Thymus (tissue), 11 donors: ENCODE results near the gene LIN52. TPM values are rescaled to one million over a fixed set of nuclear protein-coding genes. Genes with fewer than 3 reads are reported as not detected.
"Not testable (repeated sequence)": the region's sequence is repeated elsewhere in the genome, so short reads cannot be mapped to it uniquely, and the experiment has no call there.

Source experiments
- DNase-seq, 9 donors: peaks; one replicate each; pipeline ENCODE4 v3.0.0-alpha.2; 2013; ENCODE audit warnings: low spot score in 9 of 9, low read depth in 6 of 9, missing footprints in 1 of 9
- H3K27ac ChIP-seq, 2 donors: one replicate each; pipeline ENCODE4 v1.5.1; 2013; ENCODE audit warnings: control low read depth in 1 of 2, low read depth in 1 of 2, low read length in 1 of 2, mild to moderate bottlenecking in 1 of 2, moderate library complexity in 1 of 2
- H3K27me3 ChIP-seq, 2 donors: one replicate each; pipeline ENCODE4 v1.5.1; 2013; ENCODE audit warnings: low read length in 1 of 2; ENCODE audit not compliant: control insufficient read depth in 2 of 2, insufficient read depth in 1 of 2
- H3K36me3 ChIP-seq, 2 donors: one replicate each; pipeline ENCODE4 v1.5.1; 2013; ENCODE audit warnings: low read length in 1 of 2, mild to moderate bottlenecking in 1 of 2, moderate library complexity in 1 of 2; ENCODE audit not compliant: control insufficient read depth in 2 of 2, insufficient read depth in 2 of 2
- H3K4me1 ChIP-seq, 2 donors: one replicate each; pipeline ENCODE4 v1.5.1; 2013; ENCODE audit warnings: low read length in 2 of 2; ENCODE audit not compliant: control insufficient read depth in 2 of 2, insufficient read depth in 2 of 2
- H3K4me3 ChIP-seq, 2 donors: one replicate each; pipeline ENCODE4 v1.5.1; 2013; ENCODE audit warnings: low read length in 2 of 2, control low read depth in 1 of 2, mild to moderate bottlenecking in 1 of 2
- H3K9me3 ChIP-seq, 2 donors: one replicate each; pipeline ENCODE4 v1.5.1; 2013; ENCODE audit warnings: low read length in 1 of 2, mild to moderate bottlenecking in 1 of 2; ENCODE audit not compliant: control insufficient read depth in 2 of 2, insufficient read depth in 1 of 2
- WGBS: extraction: QIAGEN DNeasy Blood & Tissue Kit; methylation state at CpG from one replicate; pipeline ENCODE4 v1.1.7; 2013; 5-methylcytosine and 5-hydroxymethylcytosine counted together
- polyA plus RNA-seq: library from polyadenylated mRNA; stranded (reverse); fragments of 200-250 nt; gene quantifications from one replicate; pipeline ENCODE4 v1.2.3, GENCODE V29; 2013
- total RNA-seq: library from RNA; stranded (reverse); fragments of 120-200 nt; gene quantifications from one replicate; pipeline ENCODE4 v1.2.4, GENCODE V29; 2013
- donor health status: healthy.

Gene LIN52
- total and polyA plus RNA-seq, 2 donors, result 8.9 to 11.6 TPM

GRCh38 chr14:74085828-74086227 is 1.1 kb downstream of the LIN52 start:
- peak overlapping the region in 1 of 2 donors; percentile 74 for H3K4me3 ChIP-seq
- no peaks in the 10 kb centered on the region for H3K27me3 ChIP-seq
- H3K36me3 ChIP-seq, result no peaks in the 10 kb centered on the region
- 95% methylated on average over 1 of the region's 1 CpG for WGBS
- H3K27ac ChIP-seq, result no peak overlapping the region
- H3K4me1 ChIP-seq, result peaks cover 7% of the 10 kb centered on the region in 2 donors
- DNase-seq, result peak in 1 of 9 donors; percentile 1
- H3K9me3 ChIP-seq, result no peaks in the 10 kb centered on the region

DNA sequence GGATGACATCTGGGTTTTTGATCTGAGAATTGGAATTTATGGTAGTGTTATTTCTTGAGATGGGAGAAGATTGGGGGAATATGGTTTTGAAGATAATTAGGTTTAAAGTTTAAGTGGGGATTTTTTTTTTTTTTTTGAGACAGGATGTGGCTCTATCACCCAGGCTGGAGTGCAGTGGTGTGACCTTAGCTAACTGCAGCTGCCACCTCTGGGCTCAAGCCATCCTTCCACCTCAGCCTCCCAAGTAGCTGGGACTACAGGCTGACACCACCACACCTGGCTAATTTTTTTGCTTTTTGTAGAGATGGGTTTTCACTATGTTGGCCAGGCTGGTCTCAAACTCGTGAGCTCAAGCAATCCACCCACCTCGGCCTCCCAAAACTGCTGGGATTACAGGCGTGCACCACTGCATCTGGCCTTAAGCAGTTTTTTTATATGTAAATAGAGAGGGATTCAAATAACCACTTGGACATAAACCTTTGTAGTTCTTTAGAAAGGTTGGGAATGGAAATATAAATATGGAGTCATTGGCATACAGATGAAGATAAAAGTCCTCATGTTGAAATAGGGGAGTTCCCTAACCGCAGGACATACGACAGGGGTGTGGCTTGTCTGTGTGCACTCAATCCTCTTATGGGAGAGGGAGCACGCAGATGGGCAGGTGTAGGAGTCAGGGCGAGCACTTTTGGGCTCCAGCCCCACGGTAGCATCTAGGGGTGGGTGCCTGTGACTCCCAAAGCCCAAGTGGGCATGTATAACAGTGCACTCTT is 4.7 kb downstream of the LIN52 start:
- Histone ChIP-seq H3K9me3 (no peaks in the 10 kb centered on the region), H3K4me1 (no peaks in the 10 kb centered on the region), H3K27ac (no peak overlapping the region), H3K4me3 (no peak overlapping the region), H3K36me3 (peaks cover 3 to 14% of the 10 kb centered on the region in 2 donors), H3K27me3 (no peaks in the 10 kb centered on the region)
- WGBS, result 96% methylated on average over 8 of the region's 8 CpGs
- DNase-seq, result no peak

DNA sequence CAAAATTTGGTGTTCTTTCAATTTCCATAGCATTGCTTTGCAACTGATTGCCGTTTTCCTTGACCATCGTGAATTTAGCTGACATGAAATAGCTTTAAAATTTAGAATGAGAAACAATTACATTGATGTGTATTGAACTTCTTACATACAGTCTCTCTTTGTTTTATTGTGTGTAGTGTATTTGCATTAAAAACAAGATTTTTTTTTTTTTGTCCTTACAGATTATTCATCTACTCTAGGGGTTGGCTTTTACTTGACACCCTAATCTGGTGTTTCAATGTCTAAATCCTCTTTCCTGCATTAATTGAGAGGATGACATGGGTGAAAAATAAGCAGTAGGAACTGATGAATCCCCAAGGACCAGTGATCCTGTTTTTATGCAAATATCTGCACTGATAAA is 20.6 kb downstream of the LIN52 start:
- Histone ChIP-seq H3K27me3 (no peaks in the 10 kb centered on the region), H3K4me1 (no peaks in the 10 kb centered on the region), H3K9me3 (no peaks in the 10 kb centered on the region), H3K36me3 (peaks cover 7 to 14% of the 10 kb centered on the region in 2 donors), H3K4me3 (no peak overlapping the region), H3K27ac (no peak overlapping the region)
- 97% methylated on average over 2 of the region's 2 CpGs for WGBS
- no peak for DNase-seq

DNA sequence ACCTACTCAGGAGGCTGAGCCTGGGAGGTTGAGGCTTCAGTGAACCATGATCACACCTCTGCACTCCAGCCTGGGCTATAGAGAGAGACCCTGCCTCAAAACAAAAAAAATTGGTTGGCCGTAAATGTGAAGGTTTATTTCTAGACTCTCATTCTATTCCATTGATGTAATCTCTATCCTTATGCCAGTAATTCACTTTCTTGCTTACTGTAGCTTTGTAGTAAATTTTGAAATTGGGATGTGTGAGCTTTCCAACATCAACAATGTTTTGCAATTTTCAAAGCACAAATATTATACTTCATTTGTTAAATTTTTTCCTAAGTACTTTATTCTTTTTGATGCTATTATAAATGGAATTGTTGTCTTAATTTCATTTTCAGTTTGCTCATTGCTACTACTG is 24.6 kb downstream of the LIN52 start:
- Histone ChIP-seq H3K27ac (no peak overlapping the region), H3K4me3 (no peak overlapping the region), H3K9me3 (no peaks in the 10 kb centered on the region), H3K27me3 (no peaks in the 10 kb centered on the region), H3K36me3 (no peaks in the 10 kb centered on the region), H3K4me1 (no peaks in the 10 kb centered on the region)
- DNase-seq, result no peak
- WGBS, result 96% methylated on average over 1 of the region's 1 CpG

DNA sequence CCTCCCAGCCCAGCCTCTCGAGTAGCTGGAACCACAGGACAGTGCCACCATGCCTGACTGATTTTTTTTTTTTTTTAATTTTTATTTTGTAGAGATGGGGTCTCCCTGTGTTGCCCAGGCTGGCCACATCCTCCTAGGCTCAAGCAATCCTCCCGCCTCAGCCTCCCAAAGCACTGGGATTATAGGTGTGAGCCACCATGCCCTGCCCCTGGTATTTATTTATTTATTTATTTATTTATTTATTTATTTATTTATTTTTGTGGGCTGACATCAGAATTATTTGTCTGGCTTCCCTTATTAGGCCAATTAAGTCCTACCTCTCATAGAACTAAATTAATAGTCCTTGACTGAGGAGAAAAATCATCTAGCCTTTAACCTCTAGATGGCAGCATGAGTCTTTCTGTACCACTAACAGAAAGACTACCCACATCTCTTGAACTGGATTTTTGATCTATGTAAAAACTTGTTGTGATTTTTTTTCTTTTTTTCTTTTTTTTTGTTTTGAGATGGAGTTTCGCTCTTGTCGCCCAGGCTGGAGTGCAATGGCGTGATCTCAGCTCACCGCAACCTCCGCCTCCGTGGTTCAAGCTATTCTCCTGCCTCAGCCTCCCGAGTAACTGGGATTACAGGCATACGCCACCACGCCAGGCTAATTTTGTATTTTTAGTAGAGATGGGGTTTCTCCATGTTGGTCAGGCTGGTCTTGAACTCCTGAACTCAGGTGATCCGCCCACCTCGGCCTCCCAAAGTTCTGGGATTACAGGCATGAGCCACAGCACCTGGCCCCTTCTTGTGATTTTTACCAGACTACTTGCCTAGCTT is 26.9 kb downstream of the LIN52 start:
- peak; percentile 6 to 68 (median 32) for DNase-seq
- WGBS, result 96% methylated on average over 13 of the region's 13 CpGs
- not testable (repeated sequence) for H3K4me3 ChIP-seq, H3K27ac ChIP-seq, H3K27me3 ChIP-seq, H3K9me3 ChIP-seq, H3K4me1 ChIP-seq, H3K36me3 ChIP-seq

GRCh38 chr14:74125487-74125886 is 40.7 kb downstream of the LIN52 start:
- H3K36me3 ChIP-seq, H3K4me1 ChIP-seq, H3K9me3 ChIP-seq, H3K27ac ChIP-seq, DNase-seq, H3K27me3 ChIP-seq, H3K4me3 ChIP-seq: not testable (repeated sequence)
- 94% methylated on average over 4 of the region's 5 CpGs for WGBS

GRCh38 chr14:74126315-74127013 is 41.7 kb downstream of the LIN52 start:
- Histone ChIP-seq H3K27me3 (no peaks in the 10 kb centered on the region), H3K4me3 (no peak overlapping the region), H3K27ac (no peak overlapping the region), H3K4me1 (no peaks in the 10 kb centered on the region), H3K9me3 (no peaks in the 10 kb centered on the region), H3K36me3 (no peaks in the 10 kb centered on the region)
- WGBS, result 99% methylated on average over 1 of the region's 1 CpG
- DNase-seq, result no peak

- no peak overlapping the region for H3K4me3 ChIP-seq
- H3K36me3 ChIP-seq, result no peaks in the 10 kb centered on the region
- H3K9me3 ChIP-seq, result no peaks in the 10 kb centered on the region
- H3K27me3 ChIP-seq, result no peaks in the 10 kb centered on the region
- H3K27ac ChIP-seq, result no peak overlapping the region
- H3K4me1 ChIP-seq, result no peaks in the 10 kb centered on the region
- WGBS, result 98% methylated on average over 1 of the region's 1 CpG
- no peak for DNase-seq
These were observed 42.9 kb downstream of the LIN52 start for GRCh38 chr14:74127634-74128033.
